Right atrium auricular region (tissue), 2 donors: ENCODE data around the gene SIRT7. TPM values are rescaled to one million over a fixed set of nuclear protein-coding genes. Genes with fewer than 3 reads are reported as not detected.

Experiments
- DNase-seq: peaks from one replicate; pipeline ENCODE4 v3.0.0-alpha.2; 2019; ENCODE audit warnings: low spot score
- H3K27ac ChIP-seq, 2 donors: fragments of 200-600 bp; sonication (generic); 1 replicate in 1 of 2; 2 replicates in 1 of 2; pipeline ENCODE4 v1.5.1; 2016 to 2019
- H3K27me3 ChIP-seq, 2 donors: fragments of 200-600 bp; sonication (generic); one replicate each; pipeline versions ENCODE4 v1.5.1 to v1.6.0; 2017 to 2019
- H3K36me3 ChIP-seq: fragments of 200-600 bp; sonication (generic); one replicate; pipeline ENCODE4 v1.5.1; 2016
- H3K4me1 ChIP-seq, 2 donors: fragments of 200-600 bp; sonication (generic); one replicate each; pipeline versions ENCODE4 v1.5.1 to v1.6.0; 2017 to 2019
- H3K4me3 ChIP-seq, 2 donors: fragments of 200-600 bp; sonication (generic); 1 replicate in 1 of 2; 2 replicates in 1 of 2; pipeline ENCODE4 v1.5.1; 2017 to 2019; ENCODE audit warnings: mild to moderate bottlenecking in 1 of 2, moderate library complexity in 1 of 2
- H3K9me3 ChIP-seq, 2 donors: fragments of 200-600 bp; sonication (generic); one replicate each; pipeline ENCODE4 v1.5.1; 2019
- CTCF ChIP-seq, 2 donors: fragments of 200-600 bp; sonication (generic); IDR thresholded peaks; one replicate each; pipeline ENCODE4 v1.5.1; 2019; ENCODE audit warnings: antibody characterized with exemption in 2 of 2
- total RNA-seq, 2 donors: library from RNA; depleted of rRNA; stranded (reverse); fragments of >200 nt; gene quantifications; one replicate each; pipeline ENCODE4 v1.1.0, GENCODE V29; 2016

Gene SIRT7
- total RNA-seq, 2 donors from 2014 or later, result 2.8 to 4.9 TPM

DNA sequence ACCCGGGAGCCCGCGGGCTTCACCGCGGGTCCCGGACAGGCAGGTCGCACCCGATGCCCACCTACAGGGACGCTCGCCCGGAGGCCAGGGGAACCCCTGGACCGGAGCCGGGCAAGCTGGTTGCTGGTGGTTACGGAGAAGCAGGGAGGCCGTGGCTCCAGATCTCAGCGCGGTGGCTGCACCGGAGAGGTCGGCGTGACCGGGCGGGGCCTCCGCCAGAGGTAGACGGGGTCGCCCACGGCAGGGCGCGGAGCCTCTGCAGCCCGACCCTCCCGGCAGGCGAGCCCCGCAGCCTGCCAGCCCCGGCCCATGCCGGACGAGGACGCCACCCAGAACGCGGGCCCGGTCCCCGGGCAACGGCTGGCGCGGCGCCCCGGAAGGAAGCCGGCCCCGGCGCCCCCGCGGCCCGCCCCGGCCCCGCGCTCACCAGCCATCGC is 7.1 kb downstream of the SIRT7 start:
- Histone ChIP-seq H3K27me3 (no peaks in the 10 kb centered on the region), H3K9me3 (no peaks in the 10 kb centered on the region), H3K27ac (peak overlapping the region; percentile 21 to 58), H3K4me3 (peak overlapping the region; percentile 66 to 79), H3K4me1 (peaks cover 0 to 17% of the 10 kb centered on the region in 2 donors), H3K36me3 (peaks cover 27% of the 10 kb centered on the region)
- TF ChIP-seq CTCF (IDR thresholded peaks at IDR 0.05), result no peak
- DNase-seq, result no peak

DNA sequence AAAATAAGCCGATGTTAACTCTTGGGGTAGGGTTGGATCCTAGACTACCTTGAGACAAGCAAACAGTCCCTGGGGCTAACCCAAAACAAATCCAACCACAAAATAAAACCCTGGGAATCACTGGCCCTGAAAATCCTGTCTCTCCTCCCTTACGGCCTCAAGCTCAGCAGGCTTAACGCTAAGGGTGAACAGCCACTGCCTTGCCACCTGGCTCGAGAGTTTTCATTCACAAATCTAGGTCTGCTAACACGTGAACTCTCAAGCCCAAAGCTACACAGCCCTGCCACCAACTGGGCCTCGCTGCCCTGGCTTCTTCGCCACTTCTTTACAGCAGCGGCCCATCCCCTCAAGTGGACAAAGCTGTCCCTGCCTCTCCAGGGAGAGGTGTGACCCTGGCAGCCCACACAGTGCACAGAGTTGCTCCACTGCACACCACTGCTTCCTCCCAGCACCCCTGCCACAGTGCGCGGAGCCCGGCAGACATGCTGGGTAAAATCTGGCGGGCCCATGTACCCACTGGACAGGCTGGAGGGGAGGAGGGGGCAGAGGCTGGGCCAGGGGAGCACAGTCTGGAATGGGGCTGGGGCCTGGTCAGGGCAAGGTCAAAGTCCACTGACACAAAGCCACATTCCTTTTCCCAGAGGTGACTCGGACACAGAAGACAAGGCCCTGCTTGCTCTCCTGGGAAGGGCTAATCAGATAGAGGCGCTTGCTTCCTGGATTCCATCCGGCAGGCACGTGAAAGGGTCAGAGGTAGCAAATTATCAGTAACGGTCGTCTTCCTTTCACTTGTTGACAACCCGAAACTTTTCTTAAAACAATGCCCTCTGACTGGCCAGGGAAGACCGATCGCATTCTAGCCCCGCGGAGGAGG is 7.8 kb downstream of the SIRT7 start:
- TF ChIP-seq CTCF (IDR thresholded peaks at IDR 0.05), result no peak
- DNase-seq, result no peak
- Histone ChIP-seq H3K4me1 (peaks cover 0 to 17% of the 10 kb centered on the region in 2 donors), H3K9me3 (no peaks in the 10 kb centered on the region), H3K4me3 (peak overlapping the region; percentile 66 to 79), H3K36me3 (peaks cover 22% of the 10 kb centered on the region), H3K27ac (peak overlapping the region; percentile 21 to 58), H3K27me3 (no peaks in the 10 kb centered on the region)

DNA sequence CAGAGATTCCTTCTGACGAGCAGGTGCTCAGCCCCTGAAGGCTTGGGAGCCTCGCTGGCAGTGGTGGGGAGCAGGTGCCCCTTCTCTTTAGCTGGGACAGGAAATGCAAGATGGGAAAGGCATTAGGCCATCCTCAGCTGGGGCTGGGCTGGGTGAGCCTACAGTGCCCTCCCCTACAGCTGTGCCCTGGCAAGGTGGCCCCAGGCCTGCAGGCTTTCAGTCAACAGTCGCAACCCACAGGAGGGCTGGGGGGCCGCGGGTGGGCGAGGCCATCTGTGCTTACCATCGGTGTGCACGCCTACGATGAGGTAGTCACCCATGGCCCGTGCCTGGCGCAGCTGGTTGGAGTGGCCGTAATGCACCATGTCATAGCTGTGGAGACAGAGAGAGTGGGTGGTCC is 8.7 kb downstream of the SIRT7 start:
- Histone ChIP-seq H3K27ac (no peak overlapping the region), H3K4me3 (no peak overlapping the region), H3K36me3 (peaks cover 12% of the 10 kb centered on the region), H3K9me3 (no peaks in the 10 kb centered on the region), H3K4me1 (peaks cover 0 to 17% of the 10 kb centered on the region in 2 donors), H3K27me3 (no peaks in the 10 kb centered on the region)
- TF ChIP-seq CTCF (IDR thresholded peaks at IDR 0.05), result no peak
- no peak for DNase-seq

DNA sequence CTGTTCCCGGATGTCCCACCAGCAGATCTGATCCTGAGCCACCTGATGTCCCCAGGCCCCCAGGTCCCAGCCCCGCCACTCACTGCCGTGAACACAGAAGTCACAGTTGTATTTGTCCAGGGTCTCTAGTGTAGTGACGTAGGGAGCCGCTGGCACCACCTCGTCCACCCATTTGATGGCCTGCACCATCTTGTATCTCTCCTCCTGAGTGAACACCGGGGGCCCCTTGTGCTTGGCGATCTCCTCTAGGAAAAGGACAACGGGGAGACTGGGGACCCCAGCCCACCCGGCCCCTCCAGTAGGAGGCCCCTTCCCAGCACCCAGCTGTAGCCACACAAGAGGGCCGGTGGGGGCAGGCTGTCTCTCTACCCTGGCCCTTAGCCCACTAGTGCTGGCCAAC is 9.2 kb downstream of the SIRT7 start:
- no peak for TF ChIP-seq CTCF (IDR thresholded peaks at IDR 0.05)
- H3K27ac ChIP-seq, result no peak overlapping the region
- peaks cover 8% of the 10 kb centered on the region for H3K36me3 ChIP-seq
- H3K4me3 ChIP-seq, result no peak overlapping the region
- H3K4me1 ChIP-seq, result peaks cover 0 to 17% of the 10 kb centered on the region in 2 donors
- no peaks in the 10 kb centered on the region for H3K9me3 ChIP-seq
- no peak for DNase-seq
- no peaks in the 10 kb centered on the region for H3K27me3 ChIP-seq

DNA sequence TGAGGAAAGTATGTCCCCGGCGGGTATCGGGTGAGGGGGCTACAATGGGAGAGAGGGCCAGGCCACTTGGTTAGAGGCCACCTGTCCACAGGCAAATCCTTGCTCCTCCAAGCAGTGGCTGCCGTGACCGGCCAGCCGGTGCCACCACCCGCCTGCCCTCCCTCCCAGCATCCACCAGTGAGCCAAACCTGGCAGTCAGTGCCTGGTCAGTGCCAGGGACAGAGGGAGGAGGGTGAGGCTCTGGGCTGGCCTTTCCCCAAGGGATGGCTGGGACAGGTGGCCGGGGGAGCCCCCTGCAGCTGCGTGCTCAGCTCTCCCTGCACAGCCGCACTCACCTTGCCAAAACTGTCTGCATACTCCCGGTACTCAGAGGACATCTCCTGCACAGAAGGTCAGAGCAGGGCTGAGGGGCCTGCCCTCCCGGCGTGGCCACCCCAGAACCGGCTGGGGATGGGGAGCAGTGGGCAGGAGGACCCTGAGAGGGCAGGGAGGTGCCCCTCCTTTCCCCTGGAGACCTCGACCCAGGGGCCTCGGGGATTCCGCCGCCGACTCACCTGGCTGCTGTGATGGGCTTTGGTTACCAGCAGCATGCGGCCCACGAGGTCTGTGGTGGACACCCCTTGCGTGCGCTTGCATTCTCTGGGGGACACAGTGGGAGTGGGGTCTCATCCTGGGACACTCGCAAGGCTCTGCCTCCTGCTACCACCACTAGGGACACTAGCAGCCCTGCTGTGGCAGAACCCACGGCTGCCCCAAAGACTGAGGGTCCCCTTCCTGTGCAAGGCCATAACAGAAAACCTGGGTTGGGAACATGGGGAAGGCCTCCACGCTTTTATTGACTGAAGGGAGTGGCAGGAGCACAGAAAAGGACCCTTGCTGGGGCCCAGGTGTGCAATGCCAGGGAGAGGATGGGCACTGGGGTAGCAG is 10.5 kb downstream of the SIRT7 start:
- Histone ChIP-seq H3K9me3 (no peaks in the 10 kb centered on the region), H3K4me1 (peaks cover 0 to 20% of the 10 kb centered on the region in 2 donors), H3K27ac (no peak overlapping the region), H3K27me3 (no peaks in the 10 kb centered on the region), H3K36me3 (no peaks in the 10 kb centered on the region), H3K4me3 (no peak overlapping the region)
- TF ChIP-seq CTCF (IDR thresholded peaks at IDR 0.05), result no peak
- no peak for DNase-seq
